GM18868 (cell line): ENCODE results near the gene ACSF3.

Experiments
- ATAC-seq: cut with Tn5 transposase; IDR thresholded peaks from one replicate; pipeline ENCODE4 v1.9.1; 2021; ENCODE audit warnings: mild to moderate bottlenecking, moderate library complexity; ENCODE audit not compliant: unreplicated experiment

ACSF3 gene

GRCh38 chr16:89197633-89198416 is 104.2 kb downstream of the ACSF3 start:
- ATAC-seq, result no peak

DNA sequence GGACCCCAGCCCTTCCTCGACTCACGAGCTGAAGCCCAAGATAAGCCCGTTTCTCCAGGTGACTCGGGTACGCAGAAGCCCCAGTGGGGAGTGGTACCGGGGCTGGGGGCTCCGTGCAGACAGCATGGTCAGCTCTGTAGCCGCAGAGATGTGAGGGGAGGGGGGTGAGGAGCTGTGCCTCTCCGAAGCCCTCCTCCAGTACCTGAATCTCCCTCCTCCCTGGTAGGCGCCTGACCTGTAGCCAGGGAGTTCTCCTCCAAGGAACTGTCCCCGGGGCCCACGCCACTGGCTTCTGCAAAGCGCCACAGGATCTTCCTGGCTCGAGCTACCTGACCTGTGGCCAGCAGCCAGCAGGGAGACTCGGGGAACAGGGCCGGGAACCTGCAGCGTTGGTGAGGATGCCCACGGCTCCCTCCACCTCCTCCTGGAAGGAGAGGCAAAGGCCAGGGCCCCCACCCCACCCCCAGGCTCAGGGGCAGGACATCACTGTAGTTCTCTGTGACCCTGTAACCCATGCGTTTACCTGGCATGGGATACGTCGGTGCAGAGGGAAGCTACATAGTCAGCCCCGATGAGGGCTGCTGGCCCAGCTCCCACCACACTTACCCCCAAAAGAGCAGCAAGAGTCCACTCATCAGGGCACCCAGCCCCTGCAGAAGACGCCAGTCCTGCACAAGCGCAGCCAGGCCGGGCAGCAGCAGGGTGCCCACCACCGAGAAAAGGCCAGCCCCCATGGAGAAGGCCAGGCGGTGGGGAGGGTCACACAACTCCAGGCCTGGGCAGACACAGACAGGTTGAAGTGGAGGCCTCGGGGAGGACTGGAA is 105.0 kb downstream of the ACSF3 start:
- no peak for ATAC-seq

GRCh38 chr16:89199241-89200123 is 105.8 kb downstream of the ACSF3 start:
- ATAC-seq, result no peak

DNA sequence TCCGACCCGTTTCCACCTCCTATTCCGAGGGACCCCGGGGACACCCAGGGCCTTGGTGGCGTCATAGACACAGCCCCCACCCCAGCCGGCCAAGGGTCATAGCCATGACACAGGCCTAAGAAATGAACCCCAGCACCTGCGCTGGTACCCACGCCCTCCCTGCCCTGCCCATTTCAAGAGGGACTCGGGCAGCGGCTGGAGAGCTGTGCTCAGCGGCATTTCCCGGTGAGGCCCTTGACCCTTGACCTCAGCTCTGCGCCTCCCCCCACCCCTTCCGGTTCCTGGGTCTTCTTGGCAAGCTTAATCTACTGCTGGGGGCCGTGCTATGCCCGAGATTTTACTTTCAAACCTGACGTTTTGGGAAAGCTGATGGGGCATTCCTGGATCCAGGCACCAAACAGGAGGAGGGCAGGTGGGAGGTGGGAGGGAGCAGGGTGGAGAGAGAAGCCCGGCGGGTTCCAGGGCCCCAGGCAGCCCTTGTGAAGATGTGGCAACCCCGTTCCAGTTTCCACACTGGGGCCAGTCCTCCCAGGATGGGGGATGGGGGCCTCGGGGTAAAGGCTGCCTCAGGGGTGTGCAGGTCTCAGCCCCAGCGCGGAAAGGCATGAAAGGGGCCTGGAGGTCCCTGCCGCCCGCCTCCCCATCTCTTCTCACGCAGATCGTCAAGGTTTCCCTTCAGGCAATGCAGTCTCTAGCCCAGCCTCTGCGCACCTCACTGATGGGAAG is 106.6 kb downstream of the ACSF3 start, which contains the start of gene SLC22A31:
Gene SLC22A31 (minus strand): TSS at position 414 of the 726 bp plus-strand sequence. CDS start 36 bp downstream, at position 378.
- no peak for ATAC-seq

GRCh38 chr16:89200850-89201411 is 107.3 kb downstream of the ACSF3 start:
- ATAC-seq, result no peak

- ATAC-seq, result no peak
Observed at GRCh38 chr16:89201439-89202377, 108.1 kb downstream of the ACSF3 start.

DNA sequence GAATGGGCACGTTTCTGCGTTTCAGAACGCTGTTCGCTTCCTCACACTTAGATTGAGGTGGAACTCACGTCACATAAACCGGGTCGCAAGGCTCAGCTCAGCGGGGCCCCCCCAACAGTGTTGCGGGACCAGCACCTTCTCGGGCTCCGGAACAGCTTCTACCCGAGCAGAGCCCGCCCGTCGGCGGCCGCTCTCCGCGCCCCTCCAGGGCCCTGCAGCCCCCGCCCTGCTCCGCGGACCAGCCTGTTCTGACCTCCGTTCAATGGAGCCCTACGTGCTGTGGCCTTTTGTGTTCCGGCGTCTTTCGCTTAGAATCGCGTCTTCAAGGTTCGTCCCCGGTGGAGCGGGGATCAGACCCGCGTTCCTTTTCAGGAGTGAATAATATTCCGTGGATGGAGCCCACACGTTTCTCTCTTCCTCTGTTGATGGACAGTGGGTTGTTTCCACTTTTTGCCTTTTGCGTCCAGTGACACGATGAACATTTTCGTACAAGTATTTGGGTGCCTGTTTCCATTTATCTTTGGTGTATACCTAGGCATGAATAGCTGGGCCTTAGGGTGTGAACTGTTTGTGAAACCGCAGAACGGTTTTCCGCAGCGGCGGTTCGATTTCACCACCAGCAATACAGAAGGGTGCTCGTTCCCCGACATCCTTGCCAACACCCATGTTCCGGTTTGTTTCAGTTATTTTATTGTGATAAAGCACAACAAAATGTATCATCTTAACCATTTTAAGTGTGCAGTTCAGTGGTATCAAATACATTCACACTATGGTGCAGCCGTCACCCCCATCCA is 109.0 kb downstream of the ACSF3 start:
- ATAC-seq, result no peak
